Measurements from ENCODE around the gene ZNF438. TPM values are rescaled to one million over a fixed set of nuclear protein-coding genes. Genes with fewer than 3 reads are reported as not detected.
A peak's percentile ranks its signal among the peaks of the same experiment; 100 is the strongest.

ZNF438 gene
- total and polyA plus RNA-seq, 2 of the 8 experiments (the other 6 are each of a cell fraction or from before 2014, with no cell fraction given) = 0.95 to 1.7 TPM

DNA sequence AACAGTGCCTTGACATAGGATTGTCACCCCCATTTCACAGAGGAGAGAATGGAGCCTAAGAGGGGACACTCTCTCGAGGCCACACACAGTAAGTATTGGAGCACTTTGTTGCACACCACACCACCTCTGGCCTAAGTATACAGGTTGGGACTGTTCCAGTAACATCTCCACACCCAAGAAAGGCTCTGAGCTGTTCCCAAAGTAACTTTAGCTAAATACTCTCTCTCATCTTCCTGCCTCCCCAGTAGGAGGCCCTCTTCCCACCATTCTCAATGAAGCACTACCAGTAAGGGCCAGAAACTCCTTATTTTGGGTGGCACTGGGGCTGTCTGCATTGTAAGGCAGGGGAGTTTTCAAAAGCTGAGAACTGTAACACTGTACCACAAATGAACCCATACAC is 189.5 kb downstream of the ZNF438 start:
- H3K9ac ChIP-seq (replicated peaks in 1 of 4; ENCODE audit: extremely low read depth in 1 of 4, low read depth in 3 of 4, low read length in 3 of 4) = no peak overlapping the region
- WGBS, 2 experiments (ENCODE audit: extremely low coverage in 1 of 2, insufficient coverage in 1 of 2, insufficient read length in 1 of 2, insufficient replicate concordance in 2 of 2, low coverage in 1 of 2, low lambda C conversion rate in 2 of 2, missing lambda C conversion rate in 1 of 2) = 82% methylated on average over 1 of the region's 1 CpG; no CpG with 5 or more reads in 1 of the 2 experiments

More for the DNA sequence above, 189.5 kb downstream of the ZNF438 start:
- no peak for FAIRE-seq
- no peak overlapping the region for H3K4me3 ChIP-seq (ENCODE audit: extremely low read depth in 1 of 4, insufficient read depth in 2 of 4, low read depth in 3 of 4, low read length in 4 of 4)
- no peaks in the 10 kb centered on the region for H3K9me3 ChIP-seq (ENCODE audit: insufficient read depth in 2 of 2, low read depth in 1 of 2, low read length in 1 of 2)
- H2AK5ac ChIP-seq (ENCODE audit: low read depth, low read length) = no peak overlapping the region
- H3K36me3 ChIP-seq (ENCODE audit: control insufficient read depth in 2 of 4, insufficient read depth in 4 of 4, low read length in 3 of 4) = no peaks in the 10 kb centered on the region
- POLR2A ChIA-PET (ENCODE audit: partially characterized antibody) = no interaction called here
- H3K23ac ChIP-seq (ENCODE audit: insufficient read length) = no peak overlapping the region
- CTCF ChIA-PET (ENCODE audit: partially characterized antibody) = interaction anchor here (0.5 to 0.7 kb wide), 4 partner anchors 22 to 1482 kb away, joined by 3 to 4 read pairs (median 3); no protein-coding TSS in a partner anchor
- H2AFZ ChIP-seq (ENCODE audit: low read length) = no peak overlapping the region
- no peak overlapping the region for H2BK5ac ChIP-seq (ENCODE audit: low read depth, low read length)
- no peak overlapping the region for H4K8ac ChIP-seq (ENCODE audit: extremely low read depth, insufficient read depth, low read length)
- H3K79me2 ChIP-seq (ENCODE audit: control insufficient read depth in 1 of 2, insufficient read depth in 2 of 2, low read length in 2 of 2) = no peaks in the 10 kb centered on the region
- H3K79me1 ChIP-seq (ENCODE audit: low read depth, low read length) = no peaks in the 10 kb centered on the region
- no peak overlapping the region for H4K5ac ChIP-seq (ENCODE audit: insufficient read length, low read depth, low read length)
- no peak overlapping the region for H3K27ac ChIP-seq (ENCODE audit: low read depth, low read length)
- H3K27me3 ChIP-seq (replicated peaks in 1 of 4; ENCODE audit: control insufficient read depth in 3 of 4, extremely low read depth in 1 of 4, insufficient read depth in 3 of 4, low read length in 3 of 4) = no peaks in the 10 kb centered on the region
- no peak overlapping the region for H2BK12ac ChIP-seq (ENCODE audit: low read depth, low read length)
- H3K4me2 ChIP-seq (ENCODE audit: insufficient read depth in 1 of 2, low read depth in 2 of 2, low read length in 2 of 2) = no peak overlapping the region
- H4K20me1 ChIP-seq (replicated peaks in 1 of 2; ENCODE audit: control insufficient read depth in 1 of 2, insufficient read depth in 2 of 2, low read length in 2 of 2) = no peaks in the 10 kb centered on the region
- H3K4ac ChIP-seq (replicated peaks; ENCODE audit: insufficient read length, low read depth, low read length) = no peak overlapping the region
- no peaks in the 10 kb centered on the region for H3K23me2 ChIP-seq (ENCODE audit: low read depth, low read length)
- H3K56ac ChIP-seq (replicated peaks; ENCODE audit: insufficient read length, low read depth, low read length) = no peak overlapping the region
- H3K18ac ChIP-seq (ENCODE audit: extremely low read depth, low read length) = no peak overlapping the region
- H4K91ac ChIP-seq (replicated peaks; ENCODE audit: insufficient read length, low read length) = no peak overlapping the region
- TF ChIP-seq RAD21 (IDR thresholded peaks at IDR 0.05 in 1 of 2, conservative IDR thresholded peaks at IDR 0.05 in 1 of 2; ENCODE audit: low read depth in 2 of 2, low read length in 2 of 2) (peak; percentile 25 to 42; a peak in 2 of 4 replicates), SUZ12 (IDR thresholded peaks at IDR 0.05; ENCODE audit: low read length) (no peak)
- TF ChIP-seq, protein P1, sequence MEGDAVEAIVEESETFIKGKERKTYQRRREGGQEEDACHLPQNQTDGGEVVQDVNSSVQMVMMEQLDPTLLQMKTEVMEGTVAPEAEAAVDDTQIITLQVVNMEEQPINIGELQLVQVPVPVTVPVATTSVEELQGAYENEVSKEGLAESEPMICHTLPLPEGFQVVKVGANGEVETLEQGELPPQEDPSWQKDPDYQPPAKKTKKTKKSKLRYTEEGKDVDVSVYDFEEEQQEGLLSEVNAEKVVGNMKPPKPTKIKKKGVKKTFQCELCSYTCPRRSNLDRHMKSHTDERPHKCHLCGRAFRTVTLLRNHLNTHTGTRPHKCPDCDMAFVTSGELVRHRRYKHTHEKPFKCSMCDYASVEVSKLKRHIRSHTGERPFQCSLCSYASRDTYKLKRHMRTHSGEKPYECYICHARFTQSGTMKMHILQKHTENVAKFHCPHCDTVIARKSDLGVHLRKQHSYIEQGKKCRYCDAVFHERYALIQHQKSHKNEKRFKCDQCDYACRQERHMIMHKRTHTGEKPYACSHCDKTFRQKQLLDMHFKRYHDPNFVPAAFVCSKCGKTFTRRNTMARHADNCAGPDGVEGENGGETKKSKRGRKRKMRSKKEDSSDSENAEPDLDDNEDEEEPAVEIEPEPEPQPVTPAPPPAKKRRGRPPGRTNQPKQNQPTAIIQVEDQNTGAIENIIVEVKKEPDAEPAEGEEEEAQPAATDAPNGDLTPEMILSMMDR (IDR thresholded peaks at IDR 0.05; ENCODE audit: control extremely low read depth in 1 of 3, insufficient read depth in 1 of 3, low read depth in 1 of 3, low read length in 3 of 3) = peak in 1 of 3 experiments; percentile 35; a peak in 2 of 4 replicates
- H3K4me1 ChIP-seq (replicated peaks in 1 of 4; ENCODE audit: control insufficient read depth in 3 of 4, insufficient read depth in 4 of 4, low read length in 3 of 4) = no peaks in the 10 kb centered on the region; a peak in 2 of 7 replicates
- DNase-seq (ENCODE audit: low read depth in 1 of 2, low spot score in 2 of 2) = peak in 1 of 2 experiments; percentile 28
- H2BK15ac ChIP-seq (ENCODE audit: low read length) = no peak overlapping the region; the same call in 1 of the 2 replicates
- H3K14ac ChIP-seq (ENCODE audit: insufficient read length) = no peak overlapping the region
- no peak overlapping the region for H2BK120ac ChIP-seq (replicated peaks; ENCODE audit: low read depth, low read length)
- no peak overlapping the region for H2BK20ac ChIP-seq (ENCODE audit: low read length)
